ENCODE measurements around the gene KRTAP12-1. TPM values are rescaled to one million over a fixed set of nuclear protein-coding genes. Genes with fewer than 3 reads are reported as not detected.
A peak's percentile ranks its signal among the peaks of the same experiment; 100 is the strongest.

The KRTAP12-1 gene
- total RNA-seq, 1 donor: not detected

GRCh38 chr21:44711327-44712202 is 29.6 kb upstream of the KRTAP12-1 start, which contains the start of gene TSPEAR:
TSPEAR (minus strand) TSS chr21:44711572; CDS start chr21:44711514, 58 bp downstream.
- no peak within 1 kb of the TSS for H3K27ac ChIP-seq (ENCODE audit: low read depth, low read length)
- TF ChIP-seq, protein P1, sequence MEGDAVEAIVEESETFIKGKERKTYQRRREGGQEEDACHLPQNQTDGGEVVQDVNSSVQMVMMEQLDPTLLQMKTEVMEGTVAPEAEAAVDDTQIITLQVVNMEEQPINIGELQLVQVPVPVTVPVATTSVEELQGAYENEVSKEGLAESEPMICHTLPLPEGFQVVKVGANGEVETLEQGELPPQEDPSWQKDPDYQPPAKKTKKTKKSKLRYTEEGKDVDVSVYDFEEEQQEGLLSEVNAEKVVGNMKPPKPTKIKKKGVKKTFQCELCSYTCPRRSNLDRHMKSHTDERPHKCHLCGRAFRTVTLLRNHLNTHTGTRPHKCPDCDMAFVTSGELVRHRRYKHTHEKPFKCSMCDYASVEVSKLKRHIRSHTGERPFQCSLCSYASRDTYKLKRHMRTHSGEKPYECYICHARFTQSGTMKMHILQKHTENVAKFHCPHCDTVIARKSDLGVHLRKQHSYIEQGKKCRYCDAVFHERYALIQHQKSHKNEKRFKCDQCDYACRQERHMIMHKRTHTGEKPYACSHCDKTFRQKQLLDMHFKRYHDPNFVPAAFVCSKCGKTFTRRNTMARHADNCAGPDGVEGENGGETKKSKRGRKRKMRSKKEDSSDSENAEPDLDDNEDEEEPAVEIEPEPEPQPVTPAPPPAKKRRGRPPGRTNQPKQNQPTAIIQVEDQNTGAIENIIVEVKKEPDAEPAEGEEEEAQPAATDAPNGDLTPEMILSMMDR (IDR thresholded peaks at IDR 0.05; ENCODE audit: extremely low read depth, low read depth, low read length): no peak
- no peak within 1 kb of the TSS for H3K4me3 ChIP-seq (ENCODE audit: insufficient read depth, low read length)
- no peaks in the 10 kb centered on the region for H4K20me1 ChIP-seq (ENCODE audit: insufficient read depth, low read length)
- H3K36me3 ChIP-seq (ENCODE audit: insufficient read depth, low read length): no peaks in the 10 kb centered on the region
- peak; percentile 79 for DNase-seq (ENCODE audit: insufficient read length, low spot score, missing footprints)
- H3K79me2 ChIP-seq (ENCODE audit: insufficient read depth, low read length): no peaks in the 10 kb centered on the region
- H2AFZ ChIP-seq (ENCODE audit: low read length): no peak within 1 kb of the TSS
- peaks cover 79% of the 10 kb centered on the region for H3K27me3 ChIP-seq (ENCODE audit: insufficient read depth, low read length)
- H3K4me1 ChIP-seq (ENCODE audit: insufficient read depth, low read length): no peaks in the 10 kb centered on the region
- no peaks in the 10 kb centered on the region for H3K9me3 ChIP-seq (ENCODE audit: low read depth, low read length)
- no peak within 1 kb of the TSS for H3K4me2 ChIP-seq (ENCODE audit: insufficient read depth, low read length)

- TF ChIP-seq, protein P1 (IDR thresholded peaks at IDR 0.05; ENCODE audit: extremely low read depth, low read depth, low read length): no peak
- Histone ChIP-seq H3K9me3 (ENCODE audit: low read depth, low read length) (no peaks in the 10 kb centered on the region), H3K27ac (ENCODE audit: low read depth, low read length) (no peak overlapping the region), H3K27me3 (ENCODE audit: insufficient read depth, low read length) (peaks cover 85% of the 10 kb centered on the region), H3K4me3 (ENCODE audit: insufficient read depth, low read length) (no peak overlapping the region), H4K20me1 (ENCODE audit: insufficient read depth, low read length) (no peaks in the 10 kb centered on the region), H3K36me3 (ENCODE audit: insufficient read depth, low read length) (no peaks in the 10 kb centered on the region), H3K4me2 (ENCODE audit: insufficient read depth, low read length) (no peak overlapping the region), H3K4me1 (ENCODE audit: insufficient read depth, low read length) (no peaks in the 10 kb centered on the region), H3K79me2 (ENCODE audit: insufficient read depth, low read length) (no peaks in the 10 kb centered on the region), H2AFZ (ENCODE audit: low read length) (no peak overlapping the region)
- DNase-seq (ENCODE audit: insufficient read length, low spot score, missing footprints): no peak
These were observed 28.9 kb upstream of the KRTAP12-1 start for GRCh38 chr21:44710756-44711326.

DNA sequence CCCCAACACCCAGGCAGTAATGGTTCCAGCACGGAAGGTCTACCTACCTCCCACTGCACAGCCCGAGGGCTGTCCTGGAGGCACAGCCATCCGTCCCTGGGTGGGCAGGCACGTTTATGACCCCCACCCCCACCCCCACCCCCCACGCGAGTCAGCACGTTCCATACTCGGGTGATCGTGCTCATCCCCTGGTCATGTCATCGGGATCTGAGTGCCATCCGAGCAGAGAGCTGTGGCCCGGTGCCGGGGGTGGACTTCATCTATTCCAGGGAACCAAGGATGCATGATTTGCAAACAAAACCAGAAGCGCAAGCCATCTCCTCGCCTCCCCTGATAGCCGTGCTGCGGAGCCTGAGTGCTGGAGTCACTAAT is 28.3 kb upstream of the KRTAP12-1 start:
- H3K36me3 ChIP-seq (ENCODE audit: insufficient read depth, low read length): no peaks in the 10 kb centered on the region
- no peak overlapping the region for H3K27ac ChIP-seq (ENCODE audit: low read depth, low read length)
- no peak for DNase-seq (ENCODE audit: insufficient read length, low spot score, missing footprints)
- H3K9me3 ChIP-seq (ENCODE audit: low read depth, low read length): no peaks in the 10 kb centered on the region
- TF ChIP-seq, protein P1 (IDR thresholded peaks at IDR 0.05; ENCODE audit: extremely low read depth, low read depth, low read length): no peak
- no peak overlapping the region for H3K4me3 ChIP-seq (ENCODE audit: insufficient read depth, low read length)
- peaks cover 80% of the 10 kb centered on the region for H3K27me3 ChIP-seq (ENCODE audit: insufficient read depth, low read length)
- no peak overlapping the region for H3K4me2 ChIP-seq (ENCODE audit: insufficient read depth, low read length)
- H4K20me1 ChIP-seq (ENCODE audit: insufficient read depth, low read length): no peaks in the 10 kb centered on the region
- H3K79me2 ChIP-seq (ENCODE audit: insufficient read depth, low read length): no peaks in the 10 kb centered on the region
- no peaks in the 10 kb centered on the region for H3K4me1 ChIP-seq (ENCODE audit: insufficient read depth, low read length)
- H2AFZ ChIP-seq (ENCODE audit: low read length): no peak overlapping the region
